Right ventricle myocardium superior (tissue), 1 donor: ENCODE measurements around the gene DACT2. TPM values are rescaled to one million over a fixed set of nuclear protein-coding genes. Genes with fewer than 3 reads are reported as not detected.
"Not testable (repeated sequence)": the region's sequence is repeated elsewhere in the genome, so short reads cannot be mapped to it uniquely, and the experiment has no call there.

Source experiments
- ATAC-seq: fragments of 200-7000 bp; cut with Tn5 transposase; one replicate; pipeline ENCODE4 v1.9.1; 2020; ENCODE audit warnings: mild to moderate bottlenecking; ENCODE audit not compliant: poor library complexity
- DNase-seq: peaks from one replicate; pipeline ENCODE4 v3.0.0-alpha.2; 2020
- intact Hi-C: fragments of 100-400 bp; cut with DNase I; formaldehyde crosslinking; loops from one replicate; pipeline ENCODE4 v1.11.2; 2022
- total RNA-seq: library from RNA; stranded (reverse); fragmentation: NEBNext Ultra II Directional; extraction: Animal tissue kit (Norgen Biotek cat#: 25700); gene quantifications from one replicate; pipeline ENCODE4 v1.2.1, GENCODE V29; 2021
- donor health status: DM: no; HTN: yes; CAD: no; lungs with severe emphysema.

DACT2 gene
- total RNA-seq, 1 donor from 2014 or later, result 1.6 TPM

GRCh38 chr6:168275168-168275567, 44.4 kb downstream of the DACT2 start:
- intact Hi-C loops, result no loop called here
- ATAC-seq, result no peak
- no peak for DNase-seq

DNA sequence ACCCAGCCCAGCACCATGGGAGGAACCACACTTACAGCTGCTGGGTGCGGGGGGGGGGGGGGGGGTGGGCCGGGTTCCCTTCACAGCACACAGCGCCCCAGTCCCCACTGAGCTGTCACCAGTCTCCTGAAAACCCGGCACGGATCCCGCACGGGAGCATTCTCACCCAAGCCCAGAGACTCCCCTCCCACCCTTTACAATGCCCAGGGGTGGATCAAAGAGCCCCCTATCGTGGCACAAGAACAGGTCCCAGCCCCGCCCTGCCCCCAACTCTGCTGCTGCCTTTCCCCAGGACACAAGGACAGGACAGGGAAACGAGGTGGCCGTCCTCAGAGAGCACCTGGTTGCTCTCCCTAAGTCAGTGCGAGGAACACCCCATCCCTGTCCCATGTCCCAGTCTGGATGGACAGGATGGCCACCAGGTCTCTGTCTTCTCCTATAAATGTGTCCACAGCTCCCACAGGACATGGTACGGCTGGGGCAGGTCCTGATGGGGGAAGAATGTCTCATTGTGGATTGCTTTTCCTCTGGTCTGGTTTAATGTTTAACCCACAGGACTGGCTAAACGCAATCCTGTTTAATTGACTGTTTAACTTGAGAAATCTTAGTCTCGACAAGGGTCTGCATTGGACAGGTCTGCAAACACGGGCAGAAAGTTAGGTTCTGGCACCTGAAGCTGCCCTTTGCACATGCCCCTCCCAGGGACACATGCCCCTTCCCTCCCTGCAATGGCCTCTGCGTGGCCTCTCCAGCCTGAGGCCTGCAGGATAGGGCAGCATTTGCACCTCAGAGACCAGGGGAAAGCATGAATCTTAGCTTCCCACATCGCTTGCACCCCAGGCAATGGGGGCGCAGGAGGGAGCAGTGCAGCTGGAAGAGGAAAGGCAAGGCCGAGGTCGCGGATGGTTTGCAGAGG, 45.3 kb downstream of the DACT2 start:
- DNase-seq (no peak), ATAC-seq (no peak)
- intact Hi-C loops, result no loop called here

GRCh38 chr6:168273441-168274036, 46.0 kb downstream of the DACT2 start:
- DNase-seq, result no peak
- no peak for ATAC-seq
- intact Hi-C loops, result no loop called here

DNA sequence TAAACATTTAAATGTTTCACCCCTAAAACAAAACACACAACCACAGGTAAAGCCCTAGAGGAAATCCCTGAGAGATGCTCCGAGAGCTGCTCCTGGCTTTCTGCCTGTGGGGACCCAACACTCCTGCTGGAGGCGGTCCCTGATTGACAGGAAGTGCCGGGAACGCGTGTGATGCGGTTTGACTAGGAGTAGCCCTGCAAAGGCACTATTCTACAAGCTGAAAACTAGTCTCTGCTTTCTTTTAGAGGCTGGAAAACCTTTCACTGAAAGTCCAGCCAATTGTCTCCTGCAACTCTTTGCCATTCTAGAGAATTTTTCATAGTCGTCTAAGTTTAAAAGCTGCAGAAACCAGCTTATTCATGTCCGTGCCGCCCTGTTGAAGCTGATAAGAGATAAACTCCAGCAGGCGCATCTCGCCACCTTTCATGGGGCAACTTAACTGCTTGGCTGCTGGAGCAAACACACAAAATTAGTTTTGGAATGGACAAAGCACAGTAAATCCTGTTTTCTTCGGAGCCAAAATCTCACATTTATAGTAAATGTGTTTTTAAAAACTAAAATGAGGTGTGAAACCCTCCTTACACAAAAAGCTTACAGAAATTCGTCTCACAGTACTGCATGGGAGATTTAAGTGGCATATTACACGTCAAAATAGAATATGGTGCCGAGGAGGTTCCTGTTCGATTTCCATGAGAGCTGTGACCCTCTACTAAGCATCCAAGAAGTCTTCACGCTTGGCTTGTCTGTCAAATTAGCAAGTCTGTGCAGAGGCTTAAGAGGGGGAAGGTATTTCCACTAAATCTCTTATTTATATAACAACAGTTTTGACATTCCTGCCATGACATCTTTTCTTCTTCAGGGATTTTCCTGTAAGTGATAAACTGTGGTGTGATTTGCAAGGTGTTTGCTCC, 46.9 kb downstream of the DACT2 start:
- intact Hi-C loops, result no loop called here
- DNase-seq, result no peak
- no peak for ATAC-seq

GRCh38 chr6:168270274-168271172, 49.1 kb downstream of the DACT2 start:
- DNase-seq (no peak), ATAC-seq (no peak)
- intact Hi-C loops, result no loop called here

DNA sequence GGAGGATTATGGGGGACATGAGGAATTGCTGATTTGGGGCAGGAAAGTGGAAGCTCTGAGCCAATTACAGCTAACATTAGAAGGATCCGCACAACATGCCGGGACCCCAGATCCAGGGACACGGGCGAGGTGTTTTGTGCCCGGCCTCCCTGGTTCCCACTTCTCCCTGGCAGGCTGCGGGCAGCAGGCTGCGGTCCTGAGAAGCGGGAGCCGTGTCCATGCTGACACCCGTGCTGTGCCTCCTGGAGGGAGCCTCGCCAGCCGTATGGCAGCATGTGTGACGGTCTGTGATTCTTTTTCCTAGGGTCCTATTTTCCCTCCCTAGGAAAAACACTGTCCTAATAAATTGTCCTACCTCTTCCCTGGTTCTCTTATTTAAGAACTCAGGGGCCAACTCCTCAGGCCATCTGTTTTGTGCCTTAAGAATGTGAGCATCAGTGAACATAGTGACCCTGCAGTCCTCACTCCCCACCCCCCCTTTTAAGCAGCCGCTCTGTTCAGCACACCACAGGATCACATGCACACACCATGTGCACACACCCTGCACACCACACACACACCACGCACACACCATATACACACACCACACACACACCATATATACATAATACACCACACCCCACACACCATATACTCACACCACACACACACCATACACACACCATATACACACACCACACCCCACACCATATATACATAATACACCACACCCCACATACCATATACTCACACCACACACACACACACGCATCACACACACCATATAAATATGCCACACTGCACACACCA, 49.9 kb downstream of the DACT2 start:
- intact Hi-C loops, result no loop called here
- ATAC-seq, result no peak
- no peak for DNase-seq

DNA sequence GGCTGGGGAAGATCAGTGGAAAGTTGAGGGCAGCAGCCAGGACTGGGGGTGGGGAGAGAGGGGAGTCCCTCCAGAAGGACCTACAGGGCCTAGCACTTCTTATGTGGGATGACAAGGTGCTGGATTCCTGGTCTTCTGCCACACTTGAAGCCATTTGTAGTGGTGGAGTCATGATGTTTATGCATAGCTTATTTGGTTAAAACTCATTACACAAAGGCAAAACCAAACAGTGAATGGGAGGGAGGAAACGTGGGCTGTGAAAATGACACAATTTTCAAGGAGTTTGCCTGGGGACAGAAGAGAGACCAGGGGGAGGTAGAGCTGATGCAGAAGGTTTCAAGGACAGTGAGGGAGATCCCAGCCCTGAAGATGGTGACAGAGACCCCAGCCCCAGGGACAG, 50.8 kb downstream of the DACT2 start:
- DNase-seq (no peak), ATAC-seq (no peak)
- intact Hi-C loops, result no loop called here

DNA sequence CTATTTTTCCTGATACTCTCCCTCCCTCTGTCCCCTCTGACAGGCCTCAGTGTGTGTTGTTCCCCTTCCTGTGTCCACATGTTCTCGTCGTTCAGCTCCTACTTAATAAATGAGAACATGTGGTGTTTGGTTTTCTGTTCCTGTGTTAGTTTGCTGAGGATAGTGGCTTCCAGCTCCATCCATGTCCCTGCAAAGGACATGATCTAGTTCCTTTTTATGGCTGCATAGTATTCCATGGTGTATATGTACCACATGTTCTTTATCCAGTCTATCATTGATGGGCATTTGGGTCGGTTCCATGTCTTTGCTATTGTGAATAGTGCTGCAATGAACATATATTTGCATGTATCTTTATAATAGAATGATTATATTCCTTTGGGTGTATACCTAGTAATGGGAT, 51.8 kb downstream of the DACT2 start:
- intact Hi-C loops, ATAC-seq, DNase-seq: not testable (repeated sequence)

GRCh38 chr6:168265827-168266815, 53.5 kb downstream of the DACT2 start:
- DNase-seq (no peak), ATAC-seq (no peak)
- intact Hi-C loops, result no loop called here

DNA sequence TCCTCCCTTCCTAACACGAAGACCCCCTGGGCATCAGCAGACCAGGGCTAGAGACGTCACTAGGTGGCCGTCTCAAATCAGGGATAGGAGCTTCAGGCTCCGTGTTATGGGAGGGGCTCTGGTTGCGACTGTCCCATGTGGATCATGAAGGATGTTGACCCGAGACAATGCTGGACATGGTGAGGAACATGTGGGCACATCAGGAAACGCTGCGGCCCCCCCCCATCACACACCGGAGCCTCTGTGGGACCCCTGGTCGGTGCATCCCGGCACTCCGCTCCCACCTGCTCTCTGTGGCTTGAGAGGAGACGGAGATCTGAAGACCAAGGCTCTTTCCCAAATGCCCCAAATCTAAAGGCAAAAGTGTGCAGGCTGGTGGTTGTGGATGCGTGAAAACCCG, 54.2 kb downstream of the DACT2 start:
- ATAC-seq (no peak), DNase-seq (no peak)
- intact Hi-C loops, result no loop called here

DNA sequence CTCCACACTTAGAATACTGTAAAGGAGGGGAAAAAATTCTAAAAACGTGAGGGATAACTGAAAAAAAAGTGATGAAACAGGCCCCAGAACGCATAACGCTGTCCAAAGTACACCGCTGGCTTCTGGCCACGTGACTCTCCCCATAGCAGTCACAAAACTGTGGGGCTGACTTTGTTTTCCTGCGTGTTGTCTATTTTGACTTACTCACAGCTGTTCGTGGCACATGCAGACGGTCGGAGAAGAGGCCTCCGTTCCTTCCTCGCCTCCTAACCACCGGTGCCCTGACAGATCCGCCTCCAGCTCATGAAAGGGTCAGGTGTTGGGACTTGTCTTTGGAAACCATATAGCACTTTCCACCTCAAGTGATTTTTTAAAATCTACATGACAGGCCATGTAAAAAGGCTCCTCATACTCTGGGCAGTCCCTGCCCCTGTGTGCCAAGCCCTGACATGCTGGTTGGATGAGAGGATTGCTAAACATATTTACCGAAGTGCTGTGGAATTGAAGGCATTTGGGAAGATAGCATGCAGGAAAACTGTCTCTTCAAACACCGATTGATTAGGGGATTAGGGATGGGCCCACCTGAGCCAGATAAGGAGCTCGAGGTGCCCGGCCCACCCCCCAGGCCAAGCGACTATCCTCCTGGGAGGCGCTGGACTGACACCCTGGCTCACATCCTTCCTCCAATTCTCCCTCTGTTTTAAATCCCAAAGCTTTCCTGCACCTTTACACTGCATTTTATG, 54.8 kb downstream of the DACT2 start:
- DNase-seq, result no peak
- intact Hi-C loops, result no loop called here
- ATAC-seq, result no peak

DNA sequence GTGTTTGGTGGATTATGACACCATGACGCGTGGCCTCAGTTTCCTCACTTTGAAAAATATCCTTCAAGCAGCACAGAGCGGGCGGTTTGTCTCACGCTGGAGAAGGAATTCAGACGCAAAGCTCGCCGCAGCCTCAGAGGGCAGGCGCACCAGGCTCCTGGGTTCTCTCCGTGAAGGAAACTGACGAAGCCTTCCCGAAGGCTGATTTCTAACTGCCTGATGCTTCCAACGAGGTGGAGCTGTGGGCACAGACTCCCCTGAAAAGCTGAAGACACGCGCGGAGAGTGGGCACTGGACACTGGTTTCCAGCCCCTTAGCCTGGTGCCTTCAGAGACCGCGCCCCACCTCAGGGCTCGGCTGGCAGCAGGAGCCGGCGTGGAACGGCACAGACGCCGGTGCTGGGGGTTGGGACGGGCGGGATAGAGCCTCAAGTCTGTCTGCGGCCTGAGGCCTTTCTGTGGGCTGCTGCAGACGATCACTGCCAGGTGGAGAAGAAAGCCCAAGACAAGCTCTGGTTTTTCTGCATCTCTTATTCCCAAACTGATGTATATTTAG, 56.1 kb downstream of the DACT2 start:
- no peak for ATAC-seq

DNA sequence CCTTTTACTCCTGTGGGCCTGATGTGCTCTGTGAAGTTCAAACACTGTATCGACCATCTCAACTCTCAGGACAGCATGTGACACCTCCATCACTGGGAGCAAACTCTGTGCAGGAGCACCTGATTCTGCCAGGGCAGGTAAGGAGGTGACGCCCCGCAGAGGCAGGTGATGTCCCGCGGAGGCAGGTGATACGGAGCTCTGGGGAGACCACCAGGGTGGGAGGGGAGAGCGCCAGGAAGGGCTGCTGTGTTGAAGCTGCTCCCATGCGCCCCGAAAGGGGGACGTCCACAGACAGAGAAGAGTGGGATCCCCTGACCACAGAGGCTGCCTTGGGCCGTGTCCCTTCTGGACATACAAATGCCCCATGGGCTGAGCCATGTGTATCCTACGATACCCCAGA, 58.3 kb downstream of the DACT2 start:
- ATAC-seq (no peak), DNase-seq (no peak)
- intact Hi-C loops, result no loop called here

More for the DNA sequence above, 56.1 kb downstream of the DACT2 start:
- intact Hi-C loops, result no loop called here
- no peak for DNase-seq

GRCh38 chr6:168260420-168260987, 59.1 kb downstream of the DACT2 start:
- intact Hi-C loops, result no loop called here
- no peak for DNase-seq
- no peak for ATAC-seq

DNA sequence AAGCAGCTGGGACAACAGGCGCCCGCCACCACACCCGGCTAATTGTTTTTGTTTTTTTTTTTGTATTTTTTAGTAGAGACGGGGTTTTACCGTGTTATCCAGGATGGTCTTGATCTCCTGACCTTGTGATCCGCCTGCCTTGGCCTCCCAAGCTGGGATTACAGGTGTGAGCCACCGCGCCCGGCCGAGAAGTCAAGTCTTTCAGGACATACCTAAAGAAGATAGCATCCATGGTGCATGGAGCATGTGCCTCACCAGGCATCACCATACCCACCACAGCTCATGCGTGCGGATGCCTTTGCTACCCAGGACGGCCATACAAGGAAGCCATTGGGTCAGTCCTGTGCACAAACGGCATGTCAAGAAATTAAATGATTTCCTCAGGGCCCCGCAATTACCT, 60.8 kb downstream of the DACT2 start:
- intact Hi-C loops, result no loop called here
- ATAC-seq (no peak), DNase-seq (no peak)
